Natural killer cell treated with Interleukin-12 subunit alpha and Interleukin-12 subunit beta and Interleukin-15 and Interleukin-18, amount 100 ng/mL, for 72 hours (primary cell): ENCODE data around the gene ANKZF1. TPM values are rescaled to one million over a fixed set of nuclear protein-coding genes. Genes with fewer than 3 reads are reported as not detected.

ENCODE experiments used
- ATAC-seq, 2 donors: fragments of 150-1000 bp; cut with Tn5 transposase in 1 of 2; sonication (Bioruptor Pico), chemical (Tn5 transposase) in 1 of 2; 2 replicates each; pipeline ENCODE4 v1.10.0; 2021
- DNase-seq: peaks from one replicate; pipeline ENCODE4 v3.0.0; 2022; ENCODE audit warnings: low spot score
- H3K27ac Mint-ChIP-seq, 2 donors: 1 replicate in 1 of 2; 2 replicates in 1 of 2; pipeline ENCODE4 v1.8.0; 2022; ENCODE audit warnings: mixed read lengths in 2 of 2, mild to moderate bottlenecking in 1 of 2, moderate library complexity in 1 of 2
- H3K27me3 Mint-ChIP-seq, 2 donors: 1 replicate in 1 of 2; 2 replicates in 1 of 2; pipeline ENCODE4 v1.8.0; 2022; ENCODE audit warnings: mixed read lengths in 2 of 2
- H3K36me3 Mint-ChIP-seq: one replicate; pipeline ENCODE4 v1.8.0; 2022; ENCODE audit warnings: mixed read lengths
- H3K4me1 Mint-ChIP-seq, 2 donors: 1 replicate in 1 of 2; 2 replicates in 1 of 2; pipeline ENCODE4 v1.8.0; 2022; ENCODE audit warnings: low read depth in 2 of 2, mixed read lengths in 2 of 2, mild to moderate bottlenecking in 1 of 2
- H3K4me3 Mint-ChIP-seq: one replicate; pipeline ENCODE4 v1.8.0; 2022; ENCODE audit warnings: mixed read lengths
- H3K9me3 Mint-ChIP-seq: 2 replicates; pipeline ENCODE4 v1.8.0; 2022; ENCODE audit warnings: mixed read lengths
- total RNA-seq, 2 donors: library from RNA; stranded (reverse); gene quantifications; one replicate each; pipeline ENCODE4 v1.2.3, GENCODE V29; 2022

Gene ANKZF1
- total RNA-seq, 2 donors from 2014 or later, result 82.5 to 87.6 TPM

DNA sequence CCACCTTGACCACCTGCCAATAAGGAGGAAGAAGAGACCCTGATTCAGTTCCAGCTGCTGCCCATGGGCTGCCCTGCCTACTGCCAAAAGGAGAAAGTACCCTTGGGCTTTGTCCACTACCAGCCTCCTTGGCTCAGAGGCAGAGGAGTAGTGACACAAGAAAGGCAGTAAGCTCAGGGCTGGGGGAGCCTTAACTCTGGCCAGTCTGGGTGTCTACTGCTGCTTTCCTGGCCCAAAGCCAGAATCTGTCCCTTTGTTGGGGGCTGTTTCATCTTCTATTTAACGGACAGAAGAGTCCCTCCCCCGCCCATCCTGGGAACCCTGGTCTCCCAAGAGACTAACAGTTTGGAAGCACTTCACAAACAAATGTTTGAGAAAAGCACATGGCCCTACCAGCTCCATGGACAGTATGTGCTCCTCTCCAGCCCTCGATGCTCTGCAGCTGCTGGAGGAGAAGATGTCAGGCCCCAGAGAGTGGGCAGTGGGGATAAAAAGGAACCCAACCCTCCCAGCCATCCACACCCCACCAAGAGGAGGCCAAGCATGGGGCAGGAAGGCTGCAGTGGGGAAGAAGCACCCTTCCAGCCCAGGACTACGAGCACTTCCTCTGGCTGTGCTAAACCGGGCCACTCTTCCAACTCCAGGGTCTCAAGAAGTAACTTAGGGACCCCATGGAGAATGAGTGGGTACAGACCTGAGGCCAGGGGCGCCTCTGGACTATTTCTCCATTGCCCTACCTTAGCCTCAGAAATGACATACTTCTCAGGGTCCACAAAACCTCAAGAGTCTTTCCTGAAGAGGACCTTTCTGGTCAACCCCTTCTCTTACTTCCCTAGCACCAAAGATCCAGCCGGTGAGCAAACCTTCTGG lies 1.3 kb upstream of the ANKZF1 start:
- Mint-ChIP-seq H3K4me3 (peak overlapping the region; percentile 79), H3K27ac (peak overlapping the region; percentile 23 to 60), H3K27me3 (no peaks in the 10 kb centered on the region), H3K4me1 (peaks cover 25 to 38% of the 10 kb centered on the region in 2 donors), H3K36me3 (peaks cover 7% of the 10 kb centered on the region), H3K9me3 (no peaks in the 10 kb centered on the region)
- DNase-seq (no peak), ATAC-seq (no peak)

DNA sequence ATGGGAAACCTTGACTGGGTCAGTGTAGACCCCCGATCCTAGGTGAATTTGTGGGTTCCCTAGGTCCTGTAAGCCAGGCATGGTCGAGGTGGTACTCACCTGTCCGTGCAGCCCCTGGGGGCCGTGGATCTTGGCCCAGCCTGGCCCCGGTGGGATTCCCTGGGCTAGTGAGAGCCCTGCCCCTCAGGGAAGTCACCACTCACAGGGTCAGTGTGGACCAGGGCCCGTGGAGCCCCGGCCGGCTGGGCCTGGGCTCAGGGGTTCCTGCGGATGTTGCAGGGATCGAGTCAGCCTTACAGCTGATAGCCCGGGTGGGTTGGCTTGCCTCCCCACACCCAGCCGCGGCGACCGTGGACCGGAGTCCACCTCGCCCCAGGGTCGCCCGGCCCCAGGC lies 698 bp upstream of the ANKZF1 start:
- H3K27me3 Mint-ChIP-seq, result no peaks in the 10 kb centered on the region
- H3K27ac Mint-ChIP-seq, result peak overlapping the region; percentile 96 to 97
- peaks cover 22 to 38% of the 10 kb centered on the region in 2 donors for H3K4me1 Mint-ChIP-seq
- peaks cover 14% of the 10 kb centered on the region for H3K36me3 Mint-ChIP-seq
- no peak for ATAC-seq
- DNase-seq, result no peak
- no peaks in the 10 kb centered on the region for H3K9me3 Mint-ChIP-seq
- peak overlapping the region; percentile 99 for H3K4me3 Mint-ChIP-seq

DNA sequence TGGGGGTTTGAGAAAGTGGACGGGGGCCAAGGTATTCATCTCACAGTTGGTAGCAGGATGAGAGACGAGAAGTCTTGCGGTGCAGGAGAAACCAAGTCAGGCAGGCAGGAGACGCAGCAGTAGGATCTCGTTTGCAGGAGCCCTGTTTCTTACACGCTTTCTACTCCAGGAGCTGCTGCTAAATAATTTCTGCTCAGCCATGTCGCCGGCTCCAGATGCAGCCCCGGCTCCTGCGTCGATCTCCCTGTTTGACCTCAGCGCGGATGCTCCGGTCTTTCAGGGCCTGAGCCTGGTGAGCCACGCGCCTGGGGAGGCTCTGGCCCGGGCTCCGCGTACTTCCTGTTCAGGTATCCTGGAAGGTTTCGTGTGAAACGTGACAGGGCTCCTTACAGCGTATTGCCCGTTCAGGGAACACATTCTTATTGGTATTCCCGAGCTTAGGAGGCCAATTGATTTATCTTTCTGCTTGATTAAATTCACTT lies 494 bp downstream of the ANKZF1 start:
- peak overlapping the region; percentile 96 to 97 for H3K27ac Mint-ChIP-seq
- no peaks in the 10 kb centered on the region for H3K9me3 Mint-ChIP-seq
- H3K36me3 Mint-ChIP-seq, result peaks cover 24% of the 10 kb centered on the region
- H3K27me3 Mint-ChIP-seq, result no peaks in the 10 kb centered on the region
- ATAC-seq (peak; percentile 22 to 49), DNase-seq (peak; percentile 79)
- H3K4me3 Mint-ChIP-seq, result peak overlapping the region; percentile 99
- peaks cover 23 to 33% of the 10 kb centered on the region in 2 donors for H3K4me1 Mint-ChIP-seq

DNA sequence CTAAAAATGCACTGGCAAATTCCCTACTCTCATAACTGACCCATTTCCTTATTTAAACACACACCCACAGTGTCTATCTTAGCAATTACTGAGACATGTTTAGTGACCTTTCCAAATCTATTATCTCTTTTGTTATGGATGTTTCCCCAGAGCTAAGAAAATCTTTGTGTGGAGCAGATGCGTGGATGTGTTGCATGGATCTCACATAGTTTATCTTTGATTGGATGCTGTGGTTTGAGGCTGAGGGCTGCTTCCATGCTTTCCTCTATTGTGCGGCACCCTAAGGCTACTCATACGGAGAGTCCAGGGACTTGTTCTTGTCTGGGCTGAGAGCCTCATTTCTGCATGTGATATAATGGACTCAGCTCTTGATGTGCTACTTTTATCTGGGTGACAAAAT lies 4.7 kb downstream of the ANKZF1 start:
- H3K4me3 Mint-ChIP-seq, result no peak overlapping the region
- H3K9me3 Mint-ChIP-seq, result no peaks in the 10 kb centered on the region
- H3K4me1 Mint-ChIP-seq, result peaks cover 10 to 21% of the 10 kb centered on the region in 2 donors
- H3K27ac Mint-ChIP-seq, result no peak overlapping the region
- ATAC-seq (no peak), DNase-seq (no peak)
- peaks cover 25% of the 10 kb centered on the region for H3K36me3 Mint-ChIP-seq
- no peaks in the 10 kb centered on the region for H3K27me3 Mint-ChIP-seq

DNA sequence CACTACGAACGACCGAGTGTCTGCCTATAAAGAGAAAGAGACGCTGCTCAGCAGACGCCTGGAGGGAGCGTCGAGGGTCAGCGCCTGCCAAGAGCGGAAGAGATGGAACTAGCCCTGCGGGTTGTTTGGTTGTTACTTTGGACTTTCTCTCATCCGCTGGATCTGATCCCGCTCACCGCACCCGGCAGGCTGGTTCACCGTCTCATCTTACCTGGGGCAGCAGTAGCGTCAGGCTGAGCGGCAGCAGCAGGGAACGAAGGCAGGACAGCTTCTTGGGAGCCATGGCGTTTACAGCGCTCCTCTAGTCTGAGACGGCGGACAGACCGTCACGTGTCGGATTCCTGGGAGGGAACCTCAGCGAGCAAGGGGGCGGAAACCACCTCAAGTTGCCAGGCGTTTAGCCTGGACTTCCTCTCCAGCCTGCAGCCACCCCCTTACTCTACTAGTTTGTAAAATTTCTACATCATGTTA lies 13.7 kb downstream of the ANKZF1 start:
- Mint-ChIP-seq H3K36me3 (no peaks in the 10 kb centered on the region), H3K4me3 (no peak overlapping the region), H3K27me3 (no peaks in the 10 kb centered on the region), H3K9me3 (no peaks in the 10 kb centered on the region), H3K27ac (peak overlapping the region in 1 of 2 donors; percentile 78), H3K4me1 (peaks cover 32 to 33% of the 10 kb centered on the region in 2 donors)
- DNase-seq (no peak), ATAC-seq (no peak)

DNA sequence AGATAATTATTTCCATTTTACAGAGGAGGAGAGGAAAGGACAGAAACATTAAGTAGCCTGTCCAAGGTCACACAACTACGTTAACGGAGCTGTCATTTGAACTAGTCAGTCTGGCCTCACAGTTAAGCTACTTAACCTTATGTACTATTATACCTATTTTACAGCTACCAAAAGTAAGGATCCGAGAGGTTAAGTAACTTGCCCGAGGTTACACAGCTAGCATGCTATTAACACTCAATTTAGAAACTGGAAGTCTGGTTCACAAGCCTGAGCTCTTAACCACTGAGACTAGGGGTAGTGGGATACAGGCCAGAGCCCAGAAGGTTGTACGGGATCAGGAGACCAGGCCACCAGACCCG lies 15.2 kb downstream of the ANKZF1 start:
- DNase-seq, result no peak
- no peaks in the 10 kb centered on the region for H3K27me3 Mint-ChIP-seq
- peaks cover 46 to 47% of the 10 kb centered on the region in 2 donors for H3K4me1 Mint-ChIP-seq

DNA sequence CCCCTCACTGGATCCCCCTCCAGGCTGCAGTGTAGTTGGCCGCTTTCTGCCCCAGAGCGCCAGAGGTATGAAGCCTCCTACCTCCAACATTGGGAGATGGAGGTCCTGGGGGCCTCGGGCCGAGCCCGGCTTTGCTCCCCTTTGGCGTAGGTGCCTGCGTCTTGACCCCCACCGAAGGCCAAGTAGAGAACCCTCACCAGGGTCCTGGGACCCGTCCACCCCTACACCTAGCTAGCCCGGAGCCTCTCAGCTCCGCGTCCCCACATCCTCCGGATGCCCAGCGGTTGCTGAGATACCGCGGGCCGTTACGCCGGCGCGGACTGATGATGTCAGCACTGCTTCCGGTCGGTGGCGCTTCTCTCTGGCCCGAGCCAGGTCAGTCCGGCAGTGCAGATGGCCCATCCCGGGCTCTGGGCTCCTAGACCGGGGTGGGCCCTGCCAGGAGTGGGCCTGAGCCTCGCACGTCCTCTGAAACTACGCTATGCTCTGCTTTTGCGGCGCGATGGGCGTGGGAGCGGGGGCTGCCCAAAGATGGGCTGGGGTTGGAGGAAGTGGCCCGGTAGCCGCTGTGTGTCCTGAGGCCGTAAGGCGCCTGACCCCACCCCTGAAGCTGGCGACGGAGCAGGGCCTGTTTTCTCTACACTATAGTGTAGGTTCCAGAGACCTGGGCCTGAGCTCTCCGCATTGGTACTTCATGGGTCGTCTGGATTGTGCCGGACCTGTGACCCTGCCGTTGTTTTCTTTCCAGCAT lies 15.7 kb downstream of the ANKZF1 start, which contains the start of the genes GLB1L and STK16:
Gene GLB1L, minus strand, starts transcription at position 297 of the 751 bp plus-strand sequence. CDS start 1,871 bp downstream, outside the sequence.
Gene STK16, plus strand, starts transcription at position 332 of the 751 bp plus-strand sequence. CDS start 521 bp downstream, outside the sequence.
- Mint-ChIP-seq H3K4me3 (peak within 1 kb of the TSS; percentile 96), H3K27ac (peak within 1 kb of the TSS; percentile 92 to 94), H3K4me1 (peaks cover 52 to 53% of the 10 kb centered on the region in 2 donors), H3K27me3 (no peaks in the 10 kb centered on the region), H3K36me3 (peaks cover 2% of the 10 kb centered on the region), H3K9me3 (no peaks in the 10 kb centered on the region)
- peak; percentile 91 to 93 for ATAC-seq
- DNase-seq, result peak; percentile 96

More for the DNA sequence above, 15.2 kb downstream of the ANKZF1 start:
- Mint-ChIP-seq H3K36me3 (no peaks in the 10 kb centered on the region), H3K4me3 (peak overlapping the region; percentile 96), H3K9me3 (no peaks in the 10 kb centered on the region), H3K27ac (peak overlapping the region; percentile 92 to 94)
- no peak for ATAC-seq

DNA sequence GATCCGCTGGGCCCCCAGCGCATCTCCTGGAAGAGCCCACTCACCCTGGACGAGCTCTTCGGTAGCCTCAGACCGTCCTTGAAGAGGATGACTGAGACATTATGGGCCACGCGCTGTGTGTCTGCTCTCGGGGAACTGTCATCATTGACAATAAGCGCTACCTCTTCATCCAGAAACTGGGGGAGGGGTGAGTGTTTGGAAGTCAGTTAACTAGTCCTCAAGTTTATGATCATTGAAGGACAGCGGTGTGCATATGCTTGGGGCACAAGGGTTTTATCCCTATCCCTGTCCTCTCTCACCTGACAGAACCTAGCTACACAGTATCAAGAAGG lies 16.3 kb downstream of the ANKZF1 start:
- Mint-ChIP-seq H3K4me1 (peaks cover 57 to 58% of the 10 kb centered on the region in 2 donors), H3K36me3 (peaks cover 7% of the 10 kb centered on the region), H3K9me3 (no peaks in the 10 kb centered on the region), H3K27ac (peak overlapping the region; percentile 92 to 94), H3K4me3 (peak overlapping the region; percentile 96), H3K27me3 (no peaks in the 10 kb centered on the region)
- ATAC-seq (no peak), DNase-seq (no peak)

DNA sequence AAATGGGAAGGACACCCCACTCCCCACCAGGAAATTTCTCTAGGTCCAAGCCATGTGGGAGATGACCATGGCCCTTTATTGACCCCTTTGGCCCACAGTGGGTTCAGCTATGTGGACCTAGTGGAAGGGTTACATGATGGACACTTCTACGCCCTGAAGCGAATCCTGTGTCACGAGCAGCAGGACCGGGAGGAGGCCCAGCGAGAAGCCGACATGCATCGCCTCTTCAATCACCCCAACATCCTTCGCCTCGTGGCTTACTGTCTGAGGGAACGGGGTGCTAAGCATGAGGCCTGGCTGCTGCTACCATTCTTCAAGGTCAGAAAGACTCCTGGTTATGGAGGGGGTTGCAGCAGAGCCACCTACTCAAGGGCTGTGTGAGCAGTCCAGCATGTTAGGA lies 17.0 kb downstream of the ANKZF1 start:
- Mint-ChIP-seq H3K4me1 (peaks cover 64% of the 10 kb centered on the region in 2 donors), H3K9me3 (no peaks in the 10 kb centered on the region), H3K4me3 (peak overlapping the region; percentile 96), H3K27ac (peak overlapping the region; percentile 92 to 94), H3K27me3 (no peaks in the 10 kb centered on the region), H3K36me3 (peaks cover 9% of the 10 kb centered on the region)
- DNase-seq, result no peak
- ATAC-seq, result no peak

DNA sequence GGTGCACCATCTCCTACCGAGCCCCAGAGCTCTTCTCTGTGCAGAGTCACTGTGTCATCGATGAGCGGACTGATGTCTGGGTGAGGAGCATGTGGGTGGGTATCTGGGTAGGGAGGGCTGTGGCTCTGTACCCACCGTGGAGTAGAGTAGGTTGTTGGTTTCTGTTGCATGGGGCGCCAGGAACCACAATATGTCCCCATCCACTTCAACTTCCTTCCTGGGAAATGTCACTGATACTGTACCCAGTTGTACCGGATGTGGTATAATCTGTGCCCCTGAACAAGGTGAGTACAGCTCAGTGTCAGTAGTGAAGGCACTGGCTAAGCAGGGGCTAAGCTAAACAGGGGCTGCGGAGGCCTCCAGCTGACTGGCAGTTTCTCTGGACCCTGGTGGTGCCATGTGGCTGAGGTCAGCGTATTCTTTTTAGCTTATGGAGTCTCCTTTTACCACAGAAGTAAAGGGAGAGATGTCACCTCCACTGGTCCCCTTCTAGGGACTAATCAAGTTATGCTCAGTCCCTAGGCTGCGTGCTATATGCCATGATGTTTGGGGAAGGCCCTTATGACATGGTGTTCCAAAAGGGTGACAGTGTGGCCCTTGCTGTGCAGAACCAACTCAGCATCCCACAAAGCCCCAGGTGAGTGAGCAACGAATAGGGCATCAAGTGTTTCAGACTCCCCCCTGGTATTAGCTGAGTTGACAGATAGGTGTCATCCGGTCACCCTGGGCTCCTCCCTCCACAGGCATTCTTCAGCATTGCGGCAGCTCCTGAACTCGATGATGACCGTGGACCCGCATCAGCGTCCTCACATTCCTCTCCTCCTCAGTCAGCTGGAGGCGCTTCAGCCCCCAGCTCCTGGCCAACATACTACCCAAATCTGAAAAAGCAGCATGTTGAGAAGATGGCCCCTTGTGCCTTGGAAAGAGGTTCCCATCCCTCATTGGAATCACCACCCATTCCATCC lies 18.4 kb downstream of the ANKZF1 start:
- no peaks in the 10 kb centered on the region for H3K27me3 Mint-ChIP-seq
- no peaks in the 10 kb centered on the region for H3K9me3 Mint-ChIP-seq
- H3K4me1 Mint-ChIP-seq, result peaks cover 72 to 78% of the 10 kb centered on the region in 2 donors
- DNase-seq (no peak), ATAC-seq (peak; percentile 52 to 64)
- H3K4me3 Mint-ChIP-seq, result peak overlapping the region; percentile 96
- peak overlapping the region; percentile 92 to 94 for H3K27ac Mint-ChIP-seq
- H3K36me3 Mint-ChIP-seq, result peaks cover 9% of the 10 kb centered on the region

DNA sequence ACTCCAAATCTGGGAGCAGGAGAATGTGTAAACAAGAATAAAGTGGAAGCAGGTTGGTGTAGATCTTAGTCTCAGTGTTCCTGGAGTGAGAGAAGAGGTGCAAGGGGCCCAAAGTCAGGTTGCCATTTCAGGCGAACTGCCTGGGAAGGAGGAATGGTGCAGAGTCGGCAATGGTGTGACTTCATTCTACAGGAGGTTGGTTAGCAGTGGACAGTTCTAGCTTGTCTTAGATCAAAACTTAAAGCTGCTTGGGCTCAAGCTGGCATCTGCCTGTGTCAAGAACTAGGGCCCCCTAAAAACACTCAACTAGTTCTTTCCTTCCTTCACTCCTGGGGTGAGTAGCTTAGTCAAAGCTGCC lies 19.2 kb downstream of the ANKZF1 start:
- Mint-ChIP-seq H3K4me1 (peaks cover 77 to 82% of the 10 kb centered on the region in 2 donors), H3K4me3 (peak overlapping the region; percentile 90), H3K9me3 (no peaks in the 10 kb centered on the region), H3K27me3 (no peaks in the 10 kb centered on the region), H3K27ac (peak overlapping the region; percentile 92 to 94), H3K36me3 (peaks cover 9% of the 10 kb centered on the region)
- no peak for DNase-seq
- no peak for ATAC-seq

DNA sequence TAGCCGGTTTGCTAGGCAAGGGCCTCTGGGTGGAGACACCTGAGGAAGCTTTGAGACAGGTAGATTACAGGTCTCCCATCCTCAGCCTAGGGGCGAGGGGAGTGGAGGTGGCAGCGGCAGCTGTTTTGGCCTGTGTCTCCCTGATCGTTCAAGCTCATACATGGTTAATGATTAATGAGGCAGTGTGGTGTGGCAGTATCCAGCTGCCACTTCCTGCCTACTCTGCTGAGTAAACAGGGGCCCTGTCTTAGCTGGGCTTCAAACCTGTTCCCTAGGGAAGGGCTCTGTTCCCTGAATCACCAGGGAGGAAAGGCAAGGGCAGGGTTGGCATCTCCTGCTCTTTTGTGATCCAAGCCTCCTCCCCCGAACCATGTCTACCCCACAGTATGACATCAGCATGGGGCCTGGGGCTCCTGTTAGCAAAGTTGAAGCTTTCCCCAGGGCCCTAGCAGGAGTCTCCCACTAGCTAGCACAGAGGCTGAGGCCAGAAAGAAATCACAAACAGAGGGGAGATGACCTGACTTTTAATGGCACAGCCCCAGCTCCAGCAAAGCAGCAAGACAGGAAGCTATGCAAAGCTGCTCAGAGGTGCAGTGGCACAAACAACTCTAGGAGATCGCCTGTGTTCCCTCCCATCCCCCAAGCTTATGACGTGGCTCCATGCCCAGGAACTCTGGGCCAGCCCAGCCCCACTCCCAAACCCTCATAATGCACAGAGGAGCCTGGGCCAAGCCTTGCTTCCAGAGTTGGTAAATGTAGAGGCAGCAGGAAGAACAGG lies 19.8 kb downstream of the ANKZF1 start:
- DNase-seq (no peak), ATAC-seq (no peak)
- Mint-ChIP-seq H3K9me3 (no peaks in the 10 kb centered on the region), H3K36me3 (peaks cover 9% of the 10 kb centered on the region), H3K27me3 (no peaks in the 10 kb centered on the region), H3K27ac (peak overlapping the region; percentile 92 to 94), H3K4me3 (peak overlapping the region; percentile 90), H3K4me1 (peaks cover 77 to 81% of the 10 kb centered on the region in 2 donors)
